HCT116 (cell line): Measurements from ENCODE around the gene LMBRD2. TPM values are rescaled to one million over a fixed set of nuclear protein-coding genes. Genes with fewer than 3 reads are reported as not detected.

Experiments used
- ATAC-seq: fragments of 200-7000 bp; cut with Tn5 transposase; 2 replicates; pipeline ENCODE4 v1.9.1; 2020; ENCODE audit warnings: mild to moderate bottlenecking, moderate library complexity
- BruUV-seq: library from RNA; stranded (reverse); fragments of 400-500 nt; replicated peaks from 2 replicates; lab custom pipeline; 2021; lab: Mats Ljungman, UMichigan
- CTCF ChIA-PET: fragments of 300-600 bp; sonication (Branson Sonifier 250); formaldehyde crosslinking; loops from one replicate; lab custom pipeline; 2021; ENCODE audit warnings: antibody characterized with exemption; lab: Charles Lee
- POLR2A ChIA-PET: fragments of 300-600, 350-600 bp; sonication (Branson Sonifier 250); formaldehyde crosslinking; loops from one replicate; lab custom pipeline; 2021; ENCODE audit warnings: antibody characterized with exemption; lab: Charles Lee
- RAD21 ChIA-PET, 2 experiments: fragments of 300-600 bp; sonication (Branson Sonifier 250); formaldehyde crosslinking; loops; one replicate each; lab custom pipeline; 2023; ENCODE audit warnings: low total read pairs in 2 of 2; ENCODE audit not compliant: uncharacterized antibody in 2 of 2, unreplicated experiment in 2 of 2, low non-redundant PET in 1 of 2; lab: Charles Lee
- DNase-seq: peaks from one replicate; pipeline ENCODE4 v3.0.0-alpha.2; 2010; ENCODE audit warnings: low read depth, low spot score
- H2AFZ ChIP-seq: fragments of 200-600 bp; shearing (Covaris generic), sonication (generic); 2 replicates; pipeline ENCODE4 v1.6.1; 2017; ENCODE audit warnings: low read depth, mixed run types, mixed read lengths, antibody characterized with exemption, low read length; ENCODE audit not compliant: poor library complexity, severe bottlenecking
- H3K27ac ChIP-seq: 2 replicates; pipeline ENCODE4 v1.5.1; 2012; ENCODE audit warnings: low read depth, low read length
- H3K27me3 ChIP-seq: fragments of 200-600 bp; sonication (generic); 2 replicates; pipeline ENCODE4 v1.6.1; 2016; ENCODE audit warnings: mixed run types, low read length, mixed read lengths; ENCODE audit not compliant: insufficient read depth
- H3K36me3 ChIP-seq, 2 experiments: fragments of 200-500 bp in 1 of 2; fragments of 200-600 bp in 1 of 2; sonication (Bioruptor generic) in 1 of 2; sonication (generic) in 1 of 2; 2 replicates each; pipeline versions ENCODE4 v1.5.1 to v1.6.1; 2014 to 2016; ENCODE audit warnings: low read length in 2 of 2, inconsistent platforms in 1 of 2, mixed read lengths in 1 of 2, mixed run types in 1 of 2; ENCODE audit not compliant: insufficient read depth in 2 of 2, control insufficient read depth in 1 of 2
- H3K4me1 ChIP-seq, 2 experiments: fragments of 200-600 bp in 1 of 2; sonication (generic) in 1 of 2; 2 replicates each; pipeline versions ENCODE4 v1.5.1 to v1.6.1; 2012 to 2017; ENCODE audit warnings: low read length in 2 of 2, inconsistent platforms in 1 of 2, mild to moderate bottlenecking in 1 of 2, mixed read lengths in 1 of 2, mixed run types in 1 of 2, moderate library complexity in 1 of 2; ENCODE audit not compliant: insufficient read depth in 2 of 2, control insufficient read depth in 1 of 2
- H3K4me2 ChIP-seq: fragments of 200-600 bp; sonication (generic); 2 replicates; pipeline ENCODE4 v1.6.1; 2017; ENCODE audit warnings: mixed run types, low read length, mixed read lengths
- H3K4me3 ChIP-seq, 2 experiments: fragments of 200-600 bp in 1 of 2; sonication (generic) in 1 of 2; replicated peaks in 1 of 2; 2 replicates each; pipeline ENCODE4 v1.5.1; 2011 to 2016; ENCODE audit warnings: low read length in 2 of 2, control low read depth in 1 of 2, low read depth in 1 of 2, mild to moderate bottlenecking in 1 of 2, mixed read lengths in 1 of 2, mixed run types in 1 of 2
- H3K79me2 ChIP-seq: fragments of 200-600 bp; sonication (generic); 2 replicates; pipeline ENCODE4 v1.6.1; 2017; ENCODE audit warnings: mild to moderate bottlenecking, mixed run types, low read length, moderate library complexity, mixed read lengths; ENCODE audit not compliant: insufficient read depth
- H3K9ac ChIP-seq: fragments of 200-600 bp; sonication (generic); 2 replicates; pipeline ENCODE4 v1.6.1; 2016; ENCODE audit warnings: low read length, mixed read lengths
- H3K9me2 ChIP-seq: fragments of 200-600 bp; sonication (generic), shearing (Covaris generic); 2 replicates; pipeline ENCODE4 v1.6.1; 2017; ENCODE audit warnings: mixed run types, mild to moderate bottlenecking, moderate library complexity; ENCODE audit not compliant: insufficient read depth
- H3K9me3 ChIP-seq, 2 experiments: fragments of 200-500 bp in 1 of 2; fragments of 200-600 bp in 1 of 2; sonication (Bioruptor generic) in 1 of 2; sonication (generic) in 1 of 2; 2 replicates each; pipeline ENCODE4 v1.6.1; 2014 to 2017; ENCODE audit warnings: low read length in 2 of 2, mixed read lengths in 2 of 2, inconsistent platforms in 1 of 2, low read depth in 1 of 2, mild to moderate bottlenecking in 1 of 2, mixed run types in 1 of 2, moderate library complexity in 1 of 2; ENCODE audit not compliant: control insufficient read depth in 1 of 2, insufficient read depth in 1 of 2
- H4K20me1 ChIP-seq: fragments of 200-600 bp; sonication (generic), shearing (Covaris generic); 2 replicates; pipeline ENCODE4 v1.6.1; 2017; ENCODE audit warnings: mixed run types, mild to moderate bottlenecking, moderate library complexity; ENCODE audit not compliant: insufficient read depth
- CBX3 ChIP-seq: IDR thresholded peaks from 2 replicates; pipeline ENCODE4 v1.6.1; 2012; ENCODE audit warnings: low read depth
- EGR1 ChIP-seq: IDR thresholded peaks from 2 replicates; pipeline ENCODE4 v1.6.1; 2012; ENCODE audit warnings: low read depth
- ELF1 ChIP-seq: IDR thresholded peaks from 2 replicates; pipeline ENCODE4 v1.6.1; 2012; ENCODE audit warnings: low read depth, borderline replicate concordance
- EZH2 ChIP-seq: fragments of 200-600 bp; sonication (generic); IDR thresholded peaks from 2 replicates; pipeline ENCODE4 v1.6.1; 2017; ENCODE audit warnings: antibody characterized with exemption, mixed run types
- FOSL1 ChIP-seq: IDR thresholded peaks from 2 replicates; pipeline ENCODE4 v1.6.1; 2012; ENCODE audit warnings: low read depth
- JUND ChIP-seq: IDR thresholded peaks from 2 replicates; pipeline ENCODE4 v1.6.1; 2012
- POLR2A ChIP-seq: IDR thresholded peaks from 2 replicates; pipeline ENCODE4 v1.7.0; 2011; ENCODE audit warnings: borderline replicate concordance; ENCODE audit not compliant: insufficient read depth, insufficient read length; ENCODE audit errors: extremely low read depth
- POLR2AphosphoS5 ChIP-seq: IDR thresholded peaks from 2 replicates; pipeline ENCODE4 v1.6.1; 2011; ENCODE audit warnings: mild to moderate bottlenecking, low read depth, low read length, moderate library complexity
- SIN3A ChIP-seq: IDR thresholded peaks from 2 replicates; pipeline ENCODE4 v1.6.1; 2012; ENCODE audit warnings: low read depth
- TCF7L2 ChIP-seq: IDR thresholded peaks from 2 replicates; pipeline ENCODE4 v1.7.0; 2011; ENCODE audit warnings: borderline replicate concordance, inconsistent platforms; ENCODE audit not compliant: insufficient read depth, insufficient read length; ENCODE audit errors: extremely low read depth
- YY1 ChIP-seq: IDR thresholded peaks from 2 replicates; pipeline ENCODE4 v1.6.1; 2011; ENCODE audit warnings: low read length, low read depth, moderate library complexity, mild to moderate bottlenecking; ENCODE audit not compliant: insufficient replicate concordance; ENCODE audit errors: extremely low read depth
- intact Hi-C: fragments of 100-400 bp; cut with micrococcal nuclease; formaldehyde crosslinking; loops from 2 replicates; pipeline ENCODE4 v1.10.0; 2022
- total RNA-seq: library from RNA; stranded (reverse); gene quantifications from one replicate; pipeline ENCODE4 v1.2.1, GENCODE V29; 2021; ENCODE audit not compliant: unreplicated experiment
- TF ChIP-seq, protein P1 (sequence below): IDR thresholded peaks from 2 replicates; pipeline ENCODE4 v1.6.1; 2011; ENCODE audit warnings: mild to moderate bottlenecking, low read length, moderate library complexity; ENCODE audit not compliant: insufficient replicate concordance; ENCODE audit errors: extremely low read depth

The LMBRD2 gene
- total RNA-seq, 1 experiment from 2014 or later: 1.1 TPM

DNA sequence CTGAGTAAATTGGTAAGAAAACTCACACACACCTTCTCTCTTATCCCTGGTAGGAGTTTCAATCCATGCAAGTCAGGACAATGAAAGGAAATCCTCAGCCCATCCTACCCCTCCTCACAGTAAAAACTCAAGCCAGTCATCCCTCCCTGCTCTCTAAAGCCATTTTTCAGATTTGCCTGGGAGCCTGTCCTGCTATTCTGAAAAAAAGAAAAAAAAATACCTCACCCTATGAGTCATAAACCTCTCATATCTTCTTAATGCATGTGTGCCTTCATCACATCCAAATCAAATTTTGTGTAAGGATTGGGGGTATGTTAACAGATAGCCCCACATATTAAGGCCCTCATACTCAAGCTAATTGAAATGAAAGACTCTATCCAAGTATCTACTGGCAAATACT lies 99.1 kb downstream of the LMBRD2 start:
- H3K4me3 ChIP-seq: no peak overlapping the region
- H3K27me3 ChIP-seq: peaks cover 28% of the 10 kb centered on the region
- H3K4me1 ChIP-seq: no peaks in the 10 kb centered on the region
- no peaks in the 10 kb centered on the region for H3K9me3 ChIP-seq
- ChIA-PET RAD21 (no interaction called here), CTCF (no interaction called here), POLR2A (no interaction called here)
- H3K9me2 ChIP-seq: no peaks in the 10 kb centered on the region
- ATAC-seq: no peak
- BruUV-seq: no TSS peak
- DNase-seq: no peak
- no peaks in the 10 kb centered on the region for H3K36me3 ChIP-seq
- no peak overlapping the region for H3K9ac ChIP-seq
- H2AFZ ChIP-seq: no peak overlapping the region
- H3K27ac ChIP-seq: no peak overlapping the region
- H4K20me1 ChIP-seq: no peaks in the 10 kb centered on the region
- H3K4me2 ChIP-seq: no peak overlapping the region
- intact Hi-C loops: no loop called here
- no peaks in the 10 kb centered on the region for H3K79me2 ChIP-seq
- TF ChIP-seq YY1 (no peak), EZH2 (no peak), SIN3A (no peak), JUND (no peak), ELF1 (no peak), POLR2AphosphoS5 (no peak), POLR2A (no peak), EGR1 (no peak), CBX3 (no peak), TCF7L2 (no peak), FOSL1 (no peak)
- TF ChIP-seq, protein P1, sequence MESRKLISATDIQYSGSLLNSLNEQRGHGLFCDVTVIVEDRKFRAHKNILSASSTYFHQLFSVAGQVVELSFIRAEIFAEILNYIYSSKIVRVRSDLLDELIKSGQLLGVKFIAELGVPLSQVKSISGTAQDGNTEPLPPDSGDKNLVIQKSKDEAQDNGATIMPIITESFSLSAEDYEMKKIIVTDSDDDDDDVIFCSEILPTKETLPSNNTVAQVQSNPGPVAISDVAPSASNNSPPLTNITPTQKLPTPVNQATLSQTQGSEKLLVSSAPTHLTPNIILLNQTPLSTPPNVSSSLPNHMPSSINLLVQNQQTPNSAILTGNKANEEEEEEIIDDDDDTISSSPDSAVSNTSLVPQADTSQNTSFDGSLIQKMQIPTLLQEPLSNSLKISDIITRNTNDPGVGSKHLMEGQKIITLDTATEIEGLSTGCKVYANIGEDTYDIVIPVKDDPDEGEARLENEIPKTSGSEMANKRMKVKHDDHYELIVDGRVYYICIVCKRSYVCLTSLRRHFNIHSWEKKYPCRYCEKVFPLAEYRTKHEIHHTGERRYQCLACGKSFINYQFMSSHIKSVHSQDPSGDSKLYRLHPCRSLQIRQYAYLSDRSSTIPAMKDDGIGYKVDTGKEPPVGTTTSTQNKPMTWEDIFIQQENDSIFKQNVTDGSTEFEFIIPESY: no peak
